ENCODE results near the gene C5orf52.
"Not testable (repeated sequence)": the region's sequence is repeated elsewhere in the genome, so short reads cannot be mapped to it uniquely, and the experiment has no call there.

The C5orf52 gene

DNA sequence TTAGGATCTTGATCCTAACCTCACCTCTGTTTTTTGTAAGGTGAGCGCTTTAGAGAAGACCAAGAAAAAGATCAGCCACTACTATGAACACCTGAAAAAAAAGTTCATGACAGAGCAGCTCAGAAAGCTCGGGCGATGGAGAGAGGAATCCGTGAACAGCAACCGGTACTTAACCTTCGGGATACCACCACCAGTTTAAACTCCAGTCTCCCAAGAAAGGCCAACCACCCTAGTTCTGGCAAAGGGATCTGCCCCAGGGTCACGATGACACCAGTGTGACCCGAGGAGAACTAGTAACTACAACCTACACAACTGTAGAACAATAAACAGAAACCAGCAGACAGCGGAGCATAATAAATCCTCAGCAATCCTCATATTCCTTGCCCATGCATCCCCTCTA lies 8.5 kb downstream of the C5orf52 start:
- DNase-seq (ENCODE audit: low read depth) = no peak

DNA sequence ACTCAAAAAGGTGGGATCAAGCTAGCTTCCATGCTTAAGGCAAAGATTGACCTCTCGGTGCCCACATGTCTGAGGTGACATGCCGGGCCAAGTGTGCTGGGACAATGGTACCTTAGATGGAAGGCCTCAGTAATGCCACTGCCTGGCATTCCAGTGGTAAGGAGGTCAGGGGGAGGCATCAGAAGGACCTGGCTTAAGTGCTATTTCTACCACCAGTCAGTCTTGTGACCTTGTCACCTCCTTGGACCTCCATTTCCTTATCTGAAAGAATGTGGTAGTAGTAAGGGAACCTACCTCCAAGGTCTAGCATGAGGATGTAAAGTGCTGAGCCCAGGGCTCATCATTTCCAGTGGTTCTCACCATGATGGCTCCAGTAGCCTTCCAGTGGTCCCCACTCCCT lies 8.9 kb downstream of the C5orf52 start:
- no peak for DNase-seq (ENCODE audit: low read depth)

GRCh38 chr5:157681048-157681447 lies 9.7 kb downstream of the C5orf52 start:
- no peak for DNase-seq (ENCODE audit: low read depth)

DNA sequence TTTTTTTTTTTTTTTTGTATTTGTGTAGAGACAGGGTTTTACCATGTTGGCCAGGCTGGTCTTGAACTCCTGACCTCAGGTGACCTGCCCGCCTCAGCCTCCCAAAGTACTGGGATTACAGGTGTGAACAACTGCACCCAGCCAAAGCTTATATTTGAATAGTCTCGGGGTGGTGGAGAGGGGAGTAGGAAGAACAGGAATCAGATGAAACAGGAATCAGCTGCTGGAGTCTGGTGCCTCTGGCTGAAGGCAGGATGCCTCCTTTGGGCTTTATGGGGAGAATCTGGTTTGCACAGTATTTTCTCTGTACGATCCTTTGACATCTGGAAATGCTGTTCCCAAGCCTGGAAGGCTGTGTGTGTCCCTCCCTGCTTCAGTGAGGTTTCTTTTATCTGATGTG lies 10.9 kb downstream of the C5orf52 start:
- no peak for DNase-seq (ENCODE audit: low read depth)

DNA sequence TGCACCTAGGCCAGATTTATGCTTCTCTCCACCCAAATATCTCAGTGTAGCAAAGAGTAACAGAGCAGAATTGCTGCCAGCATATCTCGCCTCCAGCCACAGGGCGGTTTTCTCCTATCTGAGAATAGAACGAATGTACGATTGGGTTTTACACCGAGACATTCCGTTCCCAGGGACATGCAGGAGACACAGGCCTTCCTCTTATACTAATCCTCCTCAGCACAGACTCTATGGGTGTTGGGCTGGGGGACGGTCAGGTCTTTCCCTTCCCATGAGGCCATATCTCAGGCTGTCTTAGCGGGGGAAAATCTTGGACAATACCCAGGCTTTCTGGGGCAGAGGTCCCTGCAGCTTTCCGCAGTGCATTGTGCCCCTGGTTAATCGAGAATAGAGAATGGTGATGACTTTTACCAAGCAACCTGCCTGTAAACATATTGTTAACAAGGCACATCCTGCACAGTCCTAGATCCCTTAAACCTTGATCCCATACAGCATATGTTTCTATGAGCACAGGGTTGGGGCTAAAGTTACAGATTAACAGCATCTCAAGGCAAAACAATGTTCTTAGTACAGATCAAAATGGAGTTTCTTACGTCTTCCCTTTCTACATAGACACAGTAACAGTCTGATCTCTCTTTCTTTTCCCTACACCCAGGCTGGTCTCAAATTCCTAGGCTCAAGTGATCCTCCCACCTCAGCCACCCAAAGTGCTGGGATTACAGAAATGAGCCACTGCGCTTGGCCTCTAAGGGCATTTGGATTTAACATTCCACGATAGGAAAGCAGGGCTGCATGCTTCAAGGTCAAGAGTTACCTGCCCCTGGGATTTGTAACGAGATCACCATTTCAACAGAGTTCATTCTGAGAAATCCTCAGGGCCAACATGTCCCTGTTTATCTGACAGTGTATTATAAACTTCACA lies 15.2 kb downstream of the C5orf52 start:
- DNase-seq (ENCODE audit: low read depth) = not testable (repeated sequence)

DNA sequence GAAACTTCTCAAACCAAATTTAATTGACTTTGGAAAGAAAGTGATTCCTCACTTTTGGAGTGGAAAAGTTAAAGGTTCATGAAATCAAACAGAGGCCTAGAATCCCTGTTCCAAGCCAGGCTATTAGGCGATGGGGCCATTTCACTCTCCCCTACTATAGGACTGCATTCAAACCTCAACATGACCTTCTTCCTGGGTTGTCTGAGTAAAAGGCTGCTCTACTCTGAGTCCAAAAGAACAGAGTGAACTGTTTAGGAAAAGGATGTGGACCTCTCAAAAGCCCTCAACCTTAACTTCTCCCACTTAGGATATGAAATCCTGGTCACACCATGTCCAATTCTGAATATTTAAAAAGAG lies 15.8 kb downstream of the C5orf52 start:
- no peak for DNase-seq (ENCODE audit: low read depth)

DNA sequence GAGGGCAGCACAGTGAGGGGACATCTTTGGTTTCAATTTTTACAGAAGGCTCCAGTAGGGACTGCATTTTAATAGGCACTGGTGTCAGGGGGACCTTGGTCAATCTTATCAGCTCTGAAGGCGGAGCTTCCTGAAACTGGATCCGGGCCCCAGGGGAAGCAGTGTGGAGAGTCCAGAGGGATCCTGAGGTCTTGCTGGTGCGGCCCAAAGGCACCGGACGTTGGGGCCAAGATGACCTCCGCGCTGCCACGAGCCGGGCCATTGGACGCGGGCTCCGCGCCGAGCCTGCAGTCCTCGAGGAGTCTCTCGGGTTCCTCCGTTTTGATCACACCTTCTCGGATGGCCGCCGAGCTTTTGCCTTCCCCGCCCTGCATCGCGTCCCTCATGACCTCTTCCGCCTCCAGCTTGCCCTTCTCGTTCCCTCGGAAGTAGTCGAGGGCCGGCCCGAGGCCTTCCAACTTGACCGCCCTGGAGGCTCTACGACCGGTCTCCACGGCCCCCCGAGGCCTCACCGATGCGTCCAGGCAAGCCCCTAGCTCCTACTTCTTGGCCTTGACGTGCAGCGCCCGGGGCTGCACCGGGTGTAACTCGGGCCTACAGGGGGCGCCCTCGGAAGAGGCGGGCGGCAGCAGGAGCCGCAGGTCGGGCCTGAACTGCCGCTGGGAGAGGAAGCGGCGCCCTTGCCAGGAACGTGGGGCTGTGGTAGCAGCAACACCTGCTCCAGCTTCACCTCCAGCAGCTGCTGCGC lies 18.8 kb downstream of the C5orf52 start:
- no peak for DNase-seq (ENCODE audit: low read depth)

DNA sequence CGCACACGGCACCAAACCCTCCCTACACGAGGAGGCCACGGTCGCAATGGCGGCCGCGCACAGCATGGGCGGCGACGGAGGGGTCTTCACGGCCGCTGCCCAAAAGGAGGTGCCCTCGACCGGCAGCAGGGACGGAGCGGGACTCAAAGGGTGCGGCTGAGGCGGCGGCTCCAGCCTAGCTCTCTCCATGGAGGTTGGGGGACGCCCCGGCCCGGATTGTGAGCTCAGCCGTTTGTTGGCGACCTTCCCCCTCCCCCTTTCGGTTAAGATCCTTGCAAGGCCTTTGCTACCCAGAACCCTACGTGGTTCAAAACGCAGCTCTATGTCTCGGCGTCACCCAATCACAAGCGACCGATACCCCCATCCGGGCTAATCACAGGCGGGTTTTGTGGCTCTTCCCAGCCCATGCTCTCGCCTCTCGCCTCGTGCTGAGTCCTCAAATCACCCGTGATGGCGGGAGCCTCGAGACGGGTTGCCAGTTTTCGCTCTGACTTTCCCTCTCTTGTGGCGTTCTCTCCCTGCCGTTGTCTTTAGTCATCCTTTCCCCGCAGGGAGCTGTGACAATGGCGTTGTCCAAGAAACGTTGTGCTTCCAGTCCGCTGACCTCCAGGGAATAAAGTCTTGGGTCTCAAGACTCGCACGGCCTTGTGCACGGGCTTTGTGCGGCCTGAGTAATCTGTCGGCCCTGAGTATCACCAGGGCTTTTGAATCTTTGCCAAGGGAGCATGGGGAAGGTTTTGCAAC lies 19.5 kb downstream of the C5orf52 start:
- no peak for DNase-seq (ENCODE audit: low read depth)

- DNase-seq (ENCODE audit: low read depth) = not testable (repeated sequence)
Observed at GRCh38 chr5:157693816-157694215, 22.5 kb downstream of the C5orf52 start.

DNA sequence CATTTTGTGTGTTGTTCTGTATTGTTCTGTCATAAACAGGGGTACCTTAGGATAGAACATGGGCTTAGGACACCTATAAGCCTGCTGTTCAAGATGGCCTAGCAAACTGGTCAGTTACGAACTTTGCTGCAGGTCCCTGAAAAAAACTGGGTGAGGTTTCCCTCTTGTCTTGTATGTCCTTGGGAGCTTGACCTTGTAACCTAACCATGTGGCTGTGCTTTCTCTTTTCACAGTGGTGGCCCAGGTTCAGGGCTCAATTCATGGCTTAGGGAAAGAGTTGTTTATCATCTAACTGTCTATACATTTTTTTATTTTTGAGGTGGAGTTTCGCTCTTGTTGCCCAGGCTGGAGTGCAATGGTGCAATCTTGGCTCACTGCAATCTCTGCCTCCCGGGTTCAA lies 24.8 kb downstream of the C5orf52 start:
- not testable (repeated sequence) for DNase-seq (ENCODE audit: low read depth)

DNA sequence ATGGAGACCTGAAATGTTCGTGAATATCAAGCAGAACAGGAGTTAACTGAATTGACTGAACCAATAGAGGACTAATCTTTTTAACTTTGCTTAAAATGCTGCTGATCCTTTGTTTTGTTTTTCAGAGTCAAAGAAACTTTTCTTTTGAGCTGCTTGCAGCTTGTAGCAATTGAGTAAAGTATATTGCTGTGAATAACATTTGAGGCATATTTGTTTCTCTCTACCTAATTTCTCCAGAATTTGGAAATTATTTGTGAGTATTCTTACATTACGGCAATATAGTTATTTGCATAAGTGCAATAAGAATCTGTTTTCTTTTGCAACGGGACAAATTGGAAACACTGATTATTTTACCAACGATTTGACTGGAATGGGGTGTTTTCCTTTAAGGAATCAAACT lies 27.3 kb downstream of the C5orf52 start:
- not testable (repeated sequence) for DNase-seq (ENCODE audit: low read depth)

GRCh38 chr5:157703736-157704135 lies 32.4 kb downstream of the C5orf52 start:
- DNase-seq (ENCODE audit: low read depth) = no peak

DNA sequence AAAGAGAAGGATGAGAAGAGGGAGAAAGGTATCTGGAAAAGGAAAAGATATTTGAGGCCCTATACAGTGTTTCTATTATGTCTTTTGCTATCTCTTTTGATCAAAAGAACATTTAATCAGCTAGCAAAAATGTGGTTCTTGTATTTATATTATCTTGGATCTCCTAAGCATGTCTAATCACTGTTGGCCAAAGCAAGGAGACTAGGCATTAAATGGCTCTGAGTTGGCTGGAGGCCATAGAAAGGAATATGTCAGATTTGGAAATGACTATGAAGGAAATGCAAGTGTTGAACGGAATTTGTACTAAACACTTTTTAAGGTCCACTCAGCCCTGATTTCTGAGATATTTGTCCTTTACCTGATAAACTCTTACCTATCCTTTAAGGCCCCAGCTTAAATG lies 37.5 kb downstream of the C5orf52 start:
- peak; percentile 54 for DNase-seq (ENCODE audit: low read depth)

GRCh38 chr5:157709346-157709745 lies 38.0 kb downstream of the C5orf52 start:
- DNase-seq (ENCODE audit: low read depth) = no peak

GRCh38 chr5:157710431-157710830 lies 39.1 kb downstream of the C5orf52 start:
- no peak for DNase-seq (ENCODE audit: low read depth)

DNA sequence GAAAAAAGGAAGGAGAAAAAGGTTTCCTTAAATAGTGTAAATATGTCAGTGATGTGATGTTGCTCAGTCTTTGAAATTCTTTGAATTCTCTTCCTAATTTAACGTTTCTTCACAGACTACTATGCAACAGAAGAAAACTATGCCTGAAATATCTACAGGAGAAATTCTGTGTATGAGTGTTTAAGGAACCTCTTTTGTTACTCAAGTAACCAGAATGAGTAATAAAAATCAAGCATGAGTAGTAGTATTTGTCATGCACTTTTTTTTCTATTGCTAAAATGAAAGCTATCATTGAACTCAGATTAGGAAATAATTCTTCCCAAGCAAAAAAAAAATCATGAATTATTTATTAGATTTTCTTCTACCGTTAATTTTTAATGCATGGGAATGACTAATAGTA lies 39.5 kb downstream of the C5orf52 start:
- DNase-seq (ENCODE audit: low read depth) = peak; percentile 83

GRCh38 chr5:157713830-157714595 lies 42.7 kb downstream of the C5orf52 start:
- DNase-seq (ENCODE audit: low read depth) = no peak

- no peak for DNase-seq (ENCODE audit: low read depth)
Observed at GRCh38 chr5:157714596-157714864, 43.2 kb downstream of the C5orf52 start.

DNA sequence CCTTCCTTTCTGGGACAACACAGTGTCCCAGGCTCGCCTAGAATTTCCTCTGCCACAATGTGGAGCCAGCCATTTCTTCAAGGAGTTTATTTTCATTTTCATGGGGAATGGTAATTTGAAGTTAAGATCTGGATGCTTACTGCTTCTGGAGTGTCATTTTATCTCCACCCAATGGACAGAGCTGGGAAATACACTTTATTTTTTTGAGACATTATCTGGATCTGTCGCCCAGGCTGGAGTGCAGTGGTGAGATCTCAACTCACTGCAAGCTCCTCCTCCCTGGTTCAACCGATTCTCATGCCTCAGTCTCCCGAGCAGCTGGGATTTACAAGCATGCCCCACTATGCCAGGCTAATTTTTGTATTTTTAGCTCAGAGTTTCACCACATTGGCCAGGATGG lies 47.2 kb downstream of the C5orf52 start:
- DNase-seq (ENCODE audit: low read depth) = peak; percentile 65

GRCh38 chr5:157719245-157719644 lies 47.9 kb downstream of the C5orf52 start:
- no peak for DNase-seq (ENCODE audit: low read depth)

- DNase-seq (ENCODE audit: low read depth) = no peak
Observed at GRCh38 chr5:157721159-157721558, 49.8 kb downstream of the C5orf52 start.

DNA sequence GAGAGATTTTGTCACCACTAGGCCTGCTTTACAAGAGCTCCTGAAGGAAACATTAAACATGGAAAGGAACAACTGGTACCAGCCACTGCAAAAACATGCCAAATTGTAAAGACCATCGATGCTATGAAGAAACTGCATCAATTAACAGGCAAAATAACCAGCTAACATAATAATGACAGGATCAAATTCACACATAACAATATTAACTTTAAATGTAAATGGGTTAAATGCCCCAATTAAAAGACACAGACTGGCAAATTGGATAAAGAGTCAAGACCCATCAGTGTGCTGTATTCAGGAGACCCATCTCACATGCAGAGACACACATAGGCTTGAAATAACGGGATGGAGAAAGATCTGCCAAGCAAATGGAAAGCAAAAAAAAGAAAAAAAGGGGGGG lies 51.6 kb downstream of the C5orf52 start:
- DNase-seq (ENCODE audit: low read depth) = not testable (repeated sequence)

Measured in amniotic epithelial cell (primary cell).